ENCODE data around the gene SLC25A11. TPM values are rescaled to one million over a fixed set of nuclear protein-coding genes. Genes with fewer than 3 reads are reported as not detected.
A peak's percentile ranks its signal among the peaks of the same experiment; 100 is the strongest.

Gene SLC25A11
- total RNA-seq, 1 donor from 2014 or later = 56.2 TPM

- DNase-seq (ENCODE audit: low spot score in 2 of 2) = no peak
- Histone ChIP-seq H3K4me1 (peaks cover 24 to 46% of the 10 kb centered on the region in 2 donors), H3K36me3 (peaks cover 34 to 53% of the 10 kb centered on the region in 2 donors), H3K9me3 (no peaks in the 10 kb centered on the region), H3K27me3 (no peaks in the 10 kb centered on the region), H3K27ac (peak overlapping the region in 1 of 2 donors; percentile 16), H3K4me3 (no peak overlapping the region)
- intact Hi-C loops (cut with DNase I) = loop anchor here (5.0 kb wide), 1 partner anchor 44 kb away; the partner anchor contains the start of gene CAMTA2
- no peak for TF ChIP-seq CTCF (IDR thresholded peaks at IDR 0.05)
Measured at GRCh38 chr17:4942760-4943508, 3.1 kb upstream of the SLC25A11 start.

DNA sequence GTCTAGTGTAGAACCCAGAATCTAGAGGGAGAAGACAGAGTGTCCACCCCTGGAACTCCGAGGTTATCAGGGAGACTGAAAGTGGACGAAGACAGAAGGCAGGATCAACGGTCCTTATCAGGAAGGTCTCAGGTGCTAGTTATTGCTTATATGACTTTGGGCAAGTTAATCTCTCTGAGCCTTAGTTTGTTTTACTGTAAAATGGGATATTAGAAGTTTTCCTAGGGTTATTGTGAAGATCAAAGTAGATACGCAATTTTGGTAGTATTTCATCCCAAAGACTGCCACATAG is 1.4 kb upstream of the SLC25A11 start:
- TF ChIP-seq CTCF (IDR thresholded peaks at IDR 0.05) = no peak
- Histone ChIP-seq H3K4me1 (peaks cover 21 to 45% of the 10 kb centered on the region in 2 donors), H3K36me3 (peaks cover 43 to 63% of the 10 kb centered on the region in 2 donors), H3K27me3 (no peaks in the 10 kb centered on the region), H3K4me3 (peak overlapping the region; percentile 79 to 82), H3K9me3 (no peaks in the 10 kb centered on the region), H3K27ac (peak overlapping the region in 1 of 2 donors; percentile 88)
- intact Hi-C loops (cut with DNase I) = loop anchor here (5.0 kb wide), 1 partner anchor 46 kb away; the partner anchor contains the start of gene CAMTA2
- DNase-seq (ENCODE audit: low spot score in 2 of 2) = no peak

GRCh38 chr17:4940555-4941318 is 891 bp upstream of the SLC25A11 start:
- Histone ChIP-seq H3K36me3 (peaks cover 43 to 58% of the 10 kb centered on the region in 2 donors), H3K9me3 (no peaks in the 10 kb centered on the region), H3K27me3 (no peaks in the 10 kb centered on the region), H3K4me1 (peaks cover 16 to 39% of the 10 kb centered on the region in 2 donors), H3K27ac (peak overlapping the region; percentile 88 to 92), H3K4me3 (peak overlapping the region; percentile 79 to 82)
- intact Hi-C loops (cut with DNase I) = loop anchor here (1.0 to 5.0 kb wide), 3 partner anchors 8 to 47 kb away; partner anchors contain the start of genes CAMTA2, PFN1 and SPAG7
- no peak for TF ChIP-seq CTCF (IDR thresholded peaks at IDR 0.05)
- DNase-seq (ENCODE audit: low spot score in 2 of 2) = peak in 1 of 2 donors; percentile 51

GRCh38 chr17:4939546-4939795 is 375 bp downstream of the SLC25A11 start:
- TF ChIP-seq CTCF (IDR thresholded peaks at IDR 0.05) = no peak
- intact Hi-C loops (cut with DNase I) = loop anchor here (1.0 to 2.0 kb wide), 2 partner anchors 37 to 58 kb away; partner anchors contain the start of genes CHRNE, INCA1 and KIF1C
- no peaks in the 10 kb centered on the region for H3K27me3 ChIP-seq
- H3K4me3 ChIP-seq = peak overlapping the region; percentile 79 to 82
- no peaks in the 10 kb centered on the region for H3K9me3 ChIP-seq
- peak in 1 of 2 donors; percentile 70 for DNase-seq (ENCODE audit: low spot score in 2 of 2)
- H3K27ac ChIP-seq = peak overlapping the region; percentile 88 to 92
- peaks cover 11 to 27% of the 10 kb centered on the region in 2 donors for H3K4me1 ChIP-seq
- H3K36me3 ChIP-seq = peaks cover 34 to 46% of the 10 kb centered on the region in 2 donors

DNA sequence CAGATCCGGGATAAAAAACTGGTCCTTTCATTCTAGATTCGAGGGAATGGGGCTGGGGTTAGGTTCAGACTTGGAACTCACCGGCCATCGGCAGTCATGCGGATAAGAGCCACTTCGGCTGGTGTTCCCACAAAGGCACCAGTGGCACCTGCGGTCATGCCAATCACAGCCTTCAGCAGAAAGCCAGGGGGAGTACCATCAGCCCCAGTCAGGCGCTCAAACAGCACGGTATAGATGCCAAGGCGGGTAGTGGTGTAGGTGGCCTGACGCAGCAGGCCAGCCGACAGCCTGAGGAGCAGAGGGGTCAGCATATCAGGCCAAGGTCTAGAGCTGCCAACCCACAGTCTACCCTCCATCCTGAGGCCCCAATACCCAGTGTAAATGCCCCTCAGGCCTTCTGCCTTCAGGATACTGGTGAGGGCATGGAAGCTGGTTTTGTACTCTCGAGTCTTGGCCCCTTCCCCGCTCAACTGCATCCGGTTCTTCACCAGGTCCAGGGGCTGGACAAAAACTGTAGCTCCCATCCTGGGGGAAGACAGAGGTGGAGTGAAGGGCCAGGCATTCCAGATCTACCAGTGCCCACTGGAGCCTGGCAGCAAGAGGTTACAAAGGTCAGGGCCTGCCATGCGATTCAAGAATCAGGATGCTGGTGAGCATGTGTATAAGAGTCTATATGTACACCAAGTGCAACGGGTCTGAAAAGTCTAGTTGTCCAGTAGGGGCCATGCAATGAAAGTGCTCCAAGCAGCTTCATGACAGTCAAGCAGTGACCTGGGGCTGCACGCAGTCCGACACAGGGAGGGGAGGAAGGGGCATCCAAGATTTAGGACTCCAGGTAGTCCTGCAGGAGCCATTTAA is 929 bp downstream of the SLC25A11 start:
- H3K27me3 ChIP-seq = no peaks in the 10 kb centered on the region
- H3K27ac ChIP-seq = peak overlapping the region; percentile 88 to 92
- no peak for TF ChIP-seq CTCF (IDR thresholded peaks at IDR 0.05)
- H3K4me1 ChIP-seq = peaks cover 11 to 22% of the 10 kb centered on the region in 2 donors
- H3K4me3 ChIP-seq = peak overlapping the region; percentile 79 to 82
- DNase-seq (ENCODE audit: low spot score in 2 of 2) = no peak
- intact Hi-C loops (cut with DNase I) = loop anchor here (1.0 to 2.0 kb wide), 2 partner anchors 36 to 58 kb away; partner anchors contain the start of genes CHRNE, INCA1 and KIF1C
- peaks cover 29 to 41% of the 10 kb centered on the region in 2 donors for H3K36me3 ChIP-seq
- H3K9me3 ChIP-seq = no peaks in the 10 kb centered on the region

Data from ascending aorta (tissue), 2 donors.